Adrenal gland (tissue), 12 donors: ENCODE results near the gene PARD3B. TPM values are rescaled to one million over a fixed set of nuclear protein-coding genes. Genes with fewer than 3 reads are reported as not detected.

Experiments
- DNase-seq, 7 donors: peaks; one replicate each; pipeline ENCODE4 v3.0.0-alpha.2; 2019 to 2020
- H3K27ac ChIP-seq, 5 donors: fragments of 200-600 bp; sonication (generic) in 4 of 5; 1 replicate in 3 of 5; 2 replicates in 2 of 5; pipeline versions ENCODE4 v1.5.1 to v1.8.0; 2016 to 2020; ENCODE audit warnings: mild to moderate bottlenecking in 1 of 5
- H3K27me3 ChIP-seq: fragments of 200-600 bp; 2 replicates; pipeline ENCODE4 v1.8.0; 2021
- H3K36me3 ChIP-seq, 2 donors: fragments of 200-600 bp; replicated peaks in 1 of 2; 1 replicate in 1 of 2; 2 replicates in 1 of 2; pipeline versions ENCODE4 v1.5.1 to v1.8.0; 2018 to 2022
- H3K4me1 ChIP-seq, 2 donors: fragments of 200-600 bp; replicated peaks in 1 of 2; 1 replicate in 1 of 2; 2 replicates in 1 of 2; pipeline versions ENCODE4 v1.5.1 to v1.8.0; 2018 to 2021
- H3K4me3 ChIP-seq, 4 donors: fragments of 200-600 bp; sonication (generic) in 3 of 4; one replicate each; pipeline ENCODE4 v1.5.1; 2016 to 2018
- H3K9me3 ChIP-seq, 3 donors: fragments of 200-600 bp; sonication (generic) in 1 of 3; replicated peaks in 1 of 3; 1 replicate in 2 of 3; 2 replicates in 1 of 3; pipeline versions ENCODE4 v1.5.1 to v1.8.0; 2016 to 2021
- CTCF ChIP-seq, 6 experiments: fragments of 450-650 bp in 4 of 6; fragments of 200-600 bp in 2 of 6; sonication (generic) in 1 of 6; IDR thresholded peaks; 1 replicate in 5 of 6; 2 replicates in 1 of 6; pipeline versions ENCODE4 v1.5.1 to v1.8.0; 2016 to 2021; ENCODE audit warnings: antibody characterized with exemption in 6 of 6, mild to moderate bottlenecking in 2 of 6, moderate library complexity in 1 of 6
- POLR2A ChIP-seq, 2 donors: fragments of 450-650 bp; IDR thresholded peaks; one replicate each; pipeline ENCODE4 v1.6.1; 2017; ENCODE audit warnings: antibody characterized with exemption in 2 of 2, mild to moderate bottlenecking in 2 of 2, moderate library complexity in 1 of 2
- WGBS, 4 donors: extraction: QIAGEN DNeasy Blood & Tissue Kit in 2 of 4; methylation state at CpG; one replicate each; pipeline versions ENCODE4 v1.1.5 to v1.1.7; 2013 to 2017; 5-methylcytosine and 5-hydroxymethylcytosine counted together
- intact Hi-C, 2 donors: fragments of 100-400 bp; cut with DNase I; formaldehyde crosslinking; loops; one replicate each; pipeline versions ENCODE4 v1.14.1 to v1.15.0; 2022 to 2023
- polyA plus RNA-seq, 3 donors: library from polyadenylated mRNA; stranded (reverse); fragments of 200-250 nt in 2 of 3; fragments of 350-450 nt in 1 of 3; fragmentation: Illumina TruSeq in 1 of 3; extraction: RNeasy Lipid Tissue Mini Kit (QIAGEN cat#74804) in 1 of 3; gene quantifications; one replicate each; pipeline ENCODE4 v1.2.3, GENCODE V29; 2013 to 2014
- total RNA-seq, 9 donors: library from RNA; depleted of rRNA in 4 of 9; stranded (reverse); fragments of >200 nt in 4 of 9; fragments of 120-200 nt in 1 of 9; fragmentation: NEBNext Ultra II Directional in 1 of 9; extraction: Animal tissue kit (Norgen Biotek cat#: 25700) in 1 of 9; gene quantifications; one replicate each; pipeline versions ENCODE4 v1.1.0 to v1.2.4, GENCODE V29; 2013 to 2023
- donor health status: healthy with polysubstance abuse.
- donor health status: Bipolar disorder and iron deficiency.
- donor health status: DM: yes; HTN: yes; CAD: no.
- donor health status: DM: no; HTN: no; CAD: no.
- donor health status: DM: no; HTN: no; CAD: no.
- donor health status: DM: yes; HTN: yes; CAD: no.

The PARD3B gene
- total and polyA plus RNA-seq, 12 donors, result 1.9 to 20.4 (median 9.5) TPM

DNA sequence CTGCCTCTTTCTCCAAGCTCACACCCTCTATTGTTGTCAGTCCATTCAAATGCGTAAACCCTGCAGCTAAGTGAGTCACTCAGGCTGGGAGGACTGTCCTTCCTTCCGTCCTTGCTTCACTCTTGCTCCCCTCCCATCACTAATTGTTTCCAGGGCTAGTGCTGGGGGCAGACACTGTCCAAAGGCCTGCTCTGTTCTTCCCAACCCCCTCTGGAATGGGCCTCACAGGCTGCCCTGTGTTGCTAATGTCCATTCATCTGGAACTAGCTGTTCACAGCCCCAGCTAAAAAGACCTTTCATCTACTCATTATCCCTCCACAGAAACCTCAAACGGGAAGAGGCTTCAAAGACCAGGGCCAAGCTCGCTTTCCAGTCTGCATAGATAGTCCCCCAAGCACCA lies 1105.2 kb downstream of the PARD3B start:
- Histone ChIP-seq H3K9me3 (no peaks in the 10 kb centered on the region), H3K27me3 (no peaks in the 10 kb centered on the region), H3K27ac (no peak overlapping the region), H3K4me1 (no peaks in the 10 kb centered on the region), H3K36me3 (no peaks in the 10 kb centered on the region), H3K4me3 (no peak overlapping the region)
- DNase-seq, result peak in 1 of 7 donors; percentile 24
- TF ChIP-seq POLR2A (IDR thresholded peaks at IDR 0.05) (no peak), CTCF (IDR thresholded peaks at IDR 0.05) (no peak)
- intact Hi-C loops, result no loop called here
- 53 to 72% (median 63%) methylated on average over 4 of the region's 4 CpGs for WGBS, 4 donors

- Histone ChIP-seq H3K27ac (no peak overlapping the region), H3K4me1 (no peaks in the 10 kb centered on the region), H3K36me3 (no peaks in the 10 kb centered on the region), H3K4me3 (no peak overlapping the region), H3K9me3 (no peaks in the 10 kb centered on the region), H3K27me3 (no peaks in the 10 kb centered on the region)
- no peak for TF ChIP-seq POLR2A (IDR thresholded peaks at IDR 0.05)
- TF ChIP-seq CTCF (IDR thresholded peaks at IDR 0.05), result no peak
- intact Hi-C loops, result no loop called here
- 95 to 97% (median 96%) methylated on average over 7 of the region's 7 CpGs for WGBS, 4 donors
- no peak for DNase-seq
Measured at GRCh38 chr2:205650931-205651330, 1105.7 kb downstream of the PARD3B start.

- 0% methylated on average over 1 of the region's 1 CpG for WGBS, 4 donors
Measured at GRCh38 chr2:205651719-205652118, 1106.4 kb downstream of the PARD3B start.

GRCh38 chr2:205654878-205655605 lies 1109.8 kb downstream of the PARD3B start:
- WGBS, 4 donors, result 77 to 89% (median 84%) methylated on average over 10 of the region's 10 CpGs
- intact Hi-C loops, result no loop called here
- H3K9me3 ChIP-seq, result no peaks in the 10 kb centered on the region
- no peak for DNase-seq
- no peaks in the 10 kb centered on the region for H3K27me3 ChIP-seq
- no peaks in the 10 kb centered on the region for H3K4me1 ChIP-seq
- H3K4me3 ChIP-seq, result no peak overlapping the region
- TF ChIP-seq CTCF (IDR thresholded peaks at IDR 0.05) (no peak), POLR2A (IDR thresholded peaks at IDR 0.05) (no peak)
- no peak overlapping the region for H3K27ac ChIP-seq
- H3K36me3 ChIP-seq, result no peaks in the 10 kb centered on the region

More at GRCh38 chr2:205651719-205652118, 1106.4 kb downstream of the PARD3B start:
- H3K27ac ChIP-seq, result no peak overlapping the region
- no peak for DNase-seq
- intact Hi-C loops, result no loop called here
- H3K4me3 ChIP-seq, result no peak overlapping the region
- no peaks in the 10 kb centered on the region for H3K27me3 ChIP-seq
- no peaks in the 10 kb centered on the region for H3K36me3 ChIP-seq
- TF ChIP-seq POLR2A (IDR thresholded peaks at IDR 0.05) (no peak), CTCF (IDR thresholded peaks at IDR 0.05) (no peak)
- H3K9me3 ChIP-seq, result no peaks in the 10 kb centered on the region
- no peaks in the 10 kb centered on the region for H3K4me1 ChIP-seq
